Neutrophil (primary cell): ENCODE data around the gene TAPBP.

Experiments used
- H3K27ac ChIP-seq: fragments of 200-600 bp; sonication (generic); 2 replicates; pipeline ENCODE4 v1.5.1; 2016; ENCODE audit warnings: mild to moderate bottlenecking, moderate library complexity
- H3K27me3 ChIP-seq: fragments of 200-600 bp; sonication (generic); 2 replicates; pipeline ENCODE4 v1.6.0; 2016; ENCODE audit warnings: mild to moderate bottlenecking
- H3K36me3 ChIP-seq: fragments of 200-600 bp; sonication (generic); 2 replicates; pipeline ENCODE4 v1.5.1; 2017
- H3K4me1 ChIP-seq, 2 experiments: fragments of 200-600 bp in 1 of 2; sonication (generic) in 1 of 2; 1 replicate in 1 of 2; 2 replicates in 1 of 2; pipeline versions ENCODE4 v1.5.1 to v1.6.1; 2013 to 2016; ENCODE audit warnings: low read depth in 1 of 2, low read length in 1 of 2, mild to moderate bottlenecking in 1 of 2, moderate library complexity in 1 of 2; ENCODE audit not compliant: control insufficient read depth in 1 of 2, insufficient read depth in 1 of 2
- H3K4me3 ChIP-seq, 2 experiments: fragments of 200-600 bp in 1 of 2; sonication (generic) in 1 of 2; 1 replicate in 1 of 2; 2 replicates in 1 of 2; pipeline ENCODE4 v1.5.1; 2013 to 2016; ENCODE audit warnings: low read depth in 1 of 2, low read length in 1 of 2, mild to moderate bottlenecking in 1 of 2, moderate library complexity in 1 of 2
- H3K9me3 ChIP-seq: fragments of 200-600 bp; sonication (generic); 2 replicates; pipeline ENCODE4 v1.5.1; 2016
- CTCF ChIP-seq: fragments of 200-600 bp; sonication (generic); IDR thresholded peaks from 2 replicates; pipeline ENCODE4 v1.5.1; 2016; ENCODE audit warnings: antibody characterized with exemption

Gene TAPBP

GRCh38 chr6:33316603-33317418 lies 2.9 kb upstream of the TAPBP start:
- peak overlapping the region; percentile 43 to 77 for H3K4me3 ChIP-seq
- no peaks in the 10 kb centered on the region for H3K27me3 ChIP-seq
- peaks cover 76 to 79% of the 10 kb centered on the region in 2 experiments for H3K4me1 ChIP-seq
- H3K27ac ChIP-seq = peak overlapping the region; percentile 100
- no peaks in the 10 kb centered on the region for H3K9me3 ChIP-seq
- peaks cover 36% of the 10 kb centered on the region for H3K36me3 ChIP-seq
- TF ChIP-seq CTCF = no peak

GRCh38 chr6:33315793-33316602 lies 2.1 kb upstream of the TAPBP start:
- H3K27ac ChIP-seq = peak overlapping the region; percentile 100

GRCh38 chr6:33314943-33315792 lies 1.3 kb upstream of the TAPBP start:
- no peak for TF ChIP-seq CTCF
- Histone ChIP-seq H3K27ac (peak overlapping the region; percentile 100), H3K36me3 (peaks cover 39% of the 10 kb centered on the region), H3K4me3 (peak overlapping the region; percentile 91 to 92), H3K27me3 (no peaks in the 10 kb centered on the region), H3K4me1 (peaks cover 72 to 76% of the 10 kb centered on the region in 2 experiments), H3K9me3 (no peaks in the 10 kb centered on the region)

More at GRCh38 chr6:33315793-33316602, 2.1 kb upstream of the TAPBP start:
- H3K9me3 ChIP-seq = no peaks in the 10 kb centered on the region
- no peak overlapping the region for H3K4me3 ChIP-seq
- H3K27me3 ChIP-seq = no peaks in the 10 kb centered on the region
- H3K4me1 ChIP-seq = peaks cover 76 to 79% of the 10 kb centered on the region in 2 experiments
- no peak for TF ChIP-seq CTCF
- peaks cover 42% of the 10 kb centered on the region for H3K36me3 ChIP-seq

- Histone ChIP-seq H3K27me3 (no peaks in the 10 kb centered on the region), H3K4me1 (peaks cover 66 to 73% of the 10 kb centered on the region in 2 experiments), H3K4me3 (peak overlapping the region; percentile 91 to 92), H3K27ac (peak overlapping the region; percentile 100), H3K36me3 (peaks cover 38% of the 10 kb centered on the region), H3K9me3 (no peaks in the 10 kb centered on the region)
- no peak for TF ChIP-seq CTCF
These were observed 651 bp upstream of the TAPBP start for GRCh38 chr6:33314515-33314942.

GRCh38 chr6:33313105-33313708 lies 671 bp downstream of the TAPBP start:
- H3K9me3 ChIP-seq = no peaks in the 10 kb centered on the region
- peak overlapping the region; percentile 91 to 92 for H3K4me3 ChIP-seq
- H3K27ac ChIP-seq = peak overlapping the region; percentile 100
- peaks cover 53 to 62% of the 10 kb centered on the region in 2 experiments for H3K4me1 ChIP-seq
- no peaks in the 10 kb centered on the region for H3K27me3 ChIP-seq
- TF ChIP-seq CTCF = peak; percentile 22
- peaks cover 31% of the 10 kb centered on the region for H3K36me3 ChIP-seq
